Activated CD4-positive, alpha-beta memory T cell treated with anti-CD3 and anti-CD28 coated beads, Interleukin-2, amount 10 ng/mL, durations not matched to agents 7 days and 5 days (primary cell): ENCODE measurements around the gene MYL3. TPM values are rescaled to one million over a fixed set of nuclear protein-coding genes. Genes with fewer than 3 reads are reported as not detected.

ENCODE experiments used
- CTCF ChIA-PET: fragments of 350-600 bp; sonication (Branson Sonifier 250); formaldehyde crosslinking; loops from one replicate; lab custom pipeline; 2021; ENCODE audit warnings: antibody characterized with exemption, inconsistent platforms; lab: Charles Lee
- POLR2A ChIA-PET: fragments of 350-600 bp; sonication (Branson Sonifier 250); formaldehyde crosslinking; loops from one replicate; lab custom pipeline; 2021; ENCODE audit warnings: antibody characterized with exemption; lab: Charles Lee
- DNase-seq: peaks from one replicate; pipeline ENCODE4 v3.0.0-alpha.2; 2020
- H3K27ac Mint-ChIP-seq: one replicate; pipeline ENCODE4 v1.8.0; 2021; ENCODE audit warnings: mild to moderate bottlenecking, mixed read lengths
- H3K27me3 Mint-ChIP-seq: one replicate; pipeline ENCODE4 v1.8.0; 2021; ENCODE audit warnings: mixed read lengths
- H3K36me3 Mint-ChIP-seq: one replicate; pipeline ENCODE4 v1.8.0; 2021; ENCODE audit warnings: low read depth, mixed read lengths
- H3K4me1 Mint-ChIP-seq: one replicate; pipeline ENCODE4 v1.8.0; 2021; ENCODE audit warnings: mixed read lengths
- H3K4me3 Mint-ChIP-seq: one replicate; pipeline ENCODE4 v1.8.0; 2021; ENCODE audit warnings: mild to moderate bottlenecking, mixed read lengths
- H3K9me3 Mint-ChIP-seq: one replicate; pipeline ENCODE4 v1.8.0; 2021; ENCODE audit warnings: mixed read lengths
- total RNA-seq, 2 experiments: library from RNA; stranded (reverse); gene quantifications; one replicate each; pipeline ENCODE4 v1.2.3, GENCODE V29; 2021

The MYL3 gene
- total RNA-seq, 2 experiments from 2014 or later: not detected

DNA sequence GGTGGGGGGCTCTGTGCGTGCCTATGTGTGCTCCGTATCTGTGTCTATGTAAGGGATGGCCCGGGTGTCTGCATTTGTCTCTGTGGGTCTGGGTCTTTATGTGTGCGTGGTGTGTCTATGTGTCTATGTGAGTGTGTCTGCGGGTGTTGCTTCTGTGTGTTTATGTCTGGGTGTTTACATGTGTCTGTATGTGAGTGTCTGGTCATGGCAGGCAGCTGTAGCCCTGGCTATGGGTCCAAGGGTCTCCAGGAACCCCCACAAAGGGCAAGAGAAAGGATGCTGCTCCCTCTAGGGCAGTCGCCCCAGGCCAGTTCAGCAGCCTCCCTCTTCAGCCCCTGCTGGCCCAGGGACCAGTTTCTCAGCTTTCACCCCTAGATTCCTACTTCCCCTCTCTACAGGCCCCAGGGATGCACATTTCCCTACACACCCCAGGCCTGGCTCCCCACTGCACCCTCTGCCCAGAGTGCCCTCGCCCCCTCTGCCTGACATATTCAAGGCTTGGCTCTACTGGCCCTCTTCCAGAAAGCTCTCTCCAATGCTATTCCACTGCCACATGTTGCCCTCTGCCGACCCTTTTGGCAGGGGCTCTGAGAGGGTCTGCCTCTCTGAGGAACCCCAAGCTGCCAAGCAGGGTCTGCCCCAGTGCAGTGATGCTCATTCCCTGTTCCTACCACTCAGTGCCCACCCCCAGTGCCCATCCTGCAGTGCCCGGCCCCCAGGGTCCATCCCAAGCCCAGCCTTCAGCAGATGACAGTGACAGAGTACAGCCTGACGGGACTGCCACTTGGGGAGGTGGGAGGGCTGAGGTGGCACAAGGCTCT lies 1.0 kb upstream of the MYL3 start:
- H3K4me1 Mint-ChIP-seq: no peaks in the 10 kb centered on the region
- no peak overlapping the region for H3K27ac Mint-ChIP-seq
- no peak for DNase-seq
- H3K27me3 Mint-ChIP-seq: no peaks in the 10 kb centered on the region
- no peak overlapping the region for H3K4me3 Mint-ChIP-seq
- H3K9me3 Mint-ChIP-seq: no peaks in the 10 kb centered on the region
- ChIA-PET CTCF (no interaction called here), POLR2A (no interaction called here)
- no peaks in the 10 kb centered on the region for H3K36me3 Mint-ChIP-seq

DNA sequence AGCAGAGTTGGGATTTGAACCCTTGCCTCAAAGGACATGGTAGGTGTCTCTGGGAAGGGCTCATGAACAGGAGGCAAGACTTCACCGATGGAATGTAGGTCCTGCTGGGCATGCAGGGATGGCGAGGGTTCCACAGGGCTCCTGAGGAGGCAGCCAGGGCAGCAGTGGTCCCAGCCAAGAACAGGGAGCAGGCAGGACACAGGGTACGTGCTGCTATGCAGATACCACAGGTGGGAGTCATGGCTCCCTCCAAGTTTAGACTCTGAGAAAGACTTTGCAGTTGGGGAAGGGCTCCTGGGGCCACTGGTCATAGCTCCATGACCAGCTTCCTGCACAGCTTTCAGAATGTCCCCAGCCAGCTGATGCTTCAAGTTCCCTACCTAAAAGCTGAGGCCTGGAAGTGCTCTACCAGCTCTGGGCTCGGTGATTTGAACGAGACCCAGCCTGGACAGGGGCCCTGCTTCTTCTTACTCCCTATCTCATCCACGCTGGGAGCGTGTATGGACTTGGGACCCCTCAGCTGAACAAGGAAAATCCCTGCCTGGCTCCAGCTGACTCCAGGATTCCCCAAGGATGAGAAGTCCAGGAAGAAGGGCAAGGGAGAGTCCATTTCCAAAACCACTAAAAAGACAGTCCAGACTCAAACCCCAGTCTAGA lies 747 bp downstream of the MYL3 start:
- H3K27me3 Mint-ChIP-seq: no peaks in the 10 kb centered on the region
- CTCF ChIA-PET: interaction anchor here (1.0 to 1.1 kb wide), 2 partner anchors 47 to 462 kb away, joined by 3 read pairs; no protein-coding TSS in a partner anchor
- no peaks in the 10 kb centered on the region for H3K36me3 Mint-ChIP-seq
- POLR2A ChIA-PET: no interaction called here
- H3K4me1 Mint-ChIP-seq: no peaks in the 10 kb centered on the region
- no peak overlapping the region for H3K27ac Mint-ChIP-seq
- no peak overlapping the region for H3K4me3 Mint-ChIP-seq
- no peaks in the 10 kb centered on the region for H3K9me3 Mint-ChIP-seq
- DNase-seq: no peak

DNA sequence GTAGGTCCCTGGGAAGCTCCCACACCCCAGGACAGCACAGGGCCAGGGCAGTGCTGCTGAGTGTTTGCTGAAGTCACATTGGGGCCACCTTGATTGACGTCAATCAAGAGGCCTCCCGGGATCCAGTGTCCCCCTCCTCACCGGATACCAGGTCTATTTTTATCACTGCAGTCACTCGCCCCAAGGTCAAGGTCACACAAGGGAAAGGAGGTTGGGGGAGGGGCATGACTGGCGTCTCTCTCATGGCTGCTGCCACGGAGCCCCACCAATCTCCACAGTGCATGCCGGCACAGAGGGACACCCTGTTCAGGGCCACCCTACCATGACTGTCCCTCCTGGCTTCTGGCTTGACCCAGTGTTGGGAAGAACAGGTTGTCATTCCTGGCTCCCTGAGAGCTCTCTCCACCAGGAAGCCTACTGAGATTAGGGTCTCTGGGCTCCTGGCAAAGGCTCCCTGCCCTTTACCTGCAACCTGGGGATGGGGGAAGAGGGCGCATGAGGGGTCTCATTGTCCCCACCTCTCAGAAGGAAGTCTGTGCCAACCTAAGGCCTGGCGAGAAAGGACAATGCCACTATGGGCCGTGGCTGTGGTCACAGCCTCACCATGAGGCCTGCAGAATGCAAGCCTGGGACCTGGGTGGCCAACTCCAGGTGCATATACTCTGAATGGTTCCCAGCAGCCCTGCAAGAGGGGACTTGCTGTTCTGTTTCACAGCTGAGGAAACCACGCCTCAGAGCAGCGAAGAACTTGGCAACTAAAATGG lies 1.5 kb downstream of the MYL3 start:
- DNase-seq: no peak
- H3K9me3 Mint-ChIP-seq: no peaks in the 10 kb centered on the region
- POLR2A ChIA-PET: no interaction called here
- no peak overlapping the region for H3K27ac Mint-ChIP-seq
- H3K4me3 Mint-ChIP-seq: no peak overlapping the region
- no peaks in the 10 kb centered on the region for H3K36me3 Mint-ChIP-seq
- no peaks in the 10 kb centered on the region for H3K27me3 Mint-ChIP-seq
- CTCF ChIA-PET: interaction anchor here (1.1 kb wide), 1 partner anchor 48 kb away, joined by 3 read pairs; no protein-coding TSS in a partner anchor
- no peaks in the 10 kb centered on the region for H3K4me1 Mint-ChIP-seq

DNA sequence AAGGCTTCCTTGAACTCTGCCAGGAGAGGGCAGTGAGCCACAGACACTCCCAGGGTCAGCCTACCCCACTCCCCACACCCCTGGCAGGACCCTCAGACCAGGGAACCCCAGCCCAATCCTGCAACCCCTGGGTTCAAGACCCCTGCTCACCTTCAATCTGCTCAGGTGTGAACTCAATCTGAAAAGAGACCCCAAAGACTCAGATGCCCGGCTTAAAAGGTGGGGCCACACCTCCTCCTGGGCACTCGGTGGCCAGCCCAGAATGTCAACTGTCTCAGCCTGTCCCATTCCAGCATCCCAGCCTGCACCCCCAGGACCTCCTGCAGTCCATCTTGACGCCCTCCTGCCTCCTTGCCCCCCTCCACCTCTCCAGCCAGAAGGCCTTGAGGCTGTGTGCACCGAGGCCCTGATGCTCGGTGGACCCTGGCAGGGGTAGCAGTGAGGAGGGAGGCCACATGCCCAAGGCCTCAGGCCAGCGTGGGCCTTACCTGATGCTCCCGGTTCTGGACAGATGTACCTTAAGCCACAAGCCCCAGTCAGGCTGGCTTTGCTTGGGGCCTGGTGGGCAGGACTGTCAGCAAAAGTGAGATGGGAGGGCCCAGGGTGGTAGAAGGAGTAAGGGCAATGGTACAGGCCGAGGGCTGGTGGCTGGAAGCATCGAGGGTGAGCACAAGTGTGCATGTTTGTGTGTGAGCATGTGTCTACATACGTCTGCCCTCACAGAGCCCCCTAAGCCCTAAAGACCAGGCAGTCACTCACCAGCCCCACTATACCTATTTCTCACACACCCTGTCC lies 2.2 kb downstream of the MYL3 start:
- Mint-ChIP-seq H3K27ac (no peak overlapping the region), H3K9me3 (no peaks in the 10 kb centered on the region), H3K36me3 (no peaks in the 10 kb centered on the region), H3K27me3 (peaks cover 4% of the 10 kb centered on the region), H3K4me1 (no peaks in the 10 kb centered on the region), H3K4me3 (no peak overlapping the region)
- no peak for DNase-seq
- ChIA-PET CTCF (no interaction called here), POLR2A (no interaction called here)

DNA sequence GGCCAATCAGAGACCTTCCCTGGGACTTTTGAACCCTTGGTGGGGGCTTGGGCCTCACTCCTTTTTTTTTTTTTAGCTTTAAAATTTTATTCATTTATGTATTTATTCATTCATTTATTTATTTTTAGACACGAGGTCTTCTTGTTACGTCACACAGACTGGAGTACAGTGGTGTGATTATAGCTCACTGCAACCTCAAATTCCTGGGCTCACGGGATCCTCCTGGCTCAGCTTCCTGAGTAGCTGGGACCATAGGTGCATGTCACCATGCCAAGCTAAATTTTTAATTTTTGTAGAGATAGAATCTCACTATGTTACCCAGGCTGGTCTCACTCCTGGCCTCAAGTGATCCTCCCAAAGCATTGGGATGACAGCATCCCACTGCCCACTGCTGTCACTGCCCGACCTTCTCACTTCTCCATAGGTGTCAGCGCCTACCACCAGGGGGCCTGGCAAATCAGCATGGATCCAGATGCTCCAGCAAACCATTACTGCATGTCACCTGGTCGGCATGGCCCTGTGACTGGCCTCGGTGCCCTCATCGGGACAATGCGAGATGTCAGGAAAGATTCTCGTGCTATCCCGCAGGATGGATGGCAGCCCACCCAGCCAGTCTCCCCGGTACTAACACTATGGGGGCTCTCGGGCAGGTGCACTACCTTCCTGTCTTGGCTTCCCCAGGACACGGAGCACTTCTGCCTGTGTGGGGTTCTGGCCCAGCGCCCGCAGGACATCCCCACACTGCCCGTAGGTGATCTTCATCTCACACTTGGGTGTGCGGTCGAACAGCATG lies 3.0 kb downstream of the MYL3 start:
- POLR2A ChIA-PET: no interaction called here
- peak; percentile 30 for DNase-seq
- CTCF ChIA-PET: interaction anchor here (0.7 to 1.0 kb wide), 6 partner anchors 9 to 429 kb away, joined by 3 to 4 read pairs (median 4); no protein-coding TSS in a partner anchor

DNA sequence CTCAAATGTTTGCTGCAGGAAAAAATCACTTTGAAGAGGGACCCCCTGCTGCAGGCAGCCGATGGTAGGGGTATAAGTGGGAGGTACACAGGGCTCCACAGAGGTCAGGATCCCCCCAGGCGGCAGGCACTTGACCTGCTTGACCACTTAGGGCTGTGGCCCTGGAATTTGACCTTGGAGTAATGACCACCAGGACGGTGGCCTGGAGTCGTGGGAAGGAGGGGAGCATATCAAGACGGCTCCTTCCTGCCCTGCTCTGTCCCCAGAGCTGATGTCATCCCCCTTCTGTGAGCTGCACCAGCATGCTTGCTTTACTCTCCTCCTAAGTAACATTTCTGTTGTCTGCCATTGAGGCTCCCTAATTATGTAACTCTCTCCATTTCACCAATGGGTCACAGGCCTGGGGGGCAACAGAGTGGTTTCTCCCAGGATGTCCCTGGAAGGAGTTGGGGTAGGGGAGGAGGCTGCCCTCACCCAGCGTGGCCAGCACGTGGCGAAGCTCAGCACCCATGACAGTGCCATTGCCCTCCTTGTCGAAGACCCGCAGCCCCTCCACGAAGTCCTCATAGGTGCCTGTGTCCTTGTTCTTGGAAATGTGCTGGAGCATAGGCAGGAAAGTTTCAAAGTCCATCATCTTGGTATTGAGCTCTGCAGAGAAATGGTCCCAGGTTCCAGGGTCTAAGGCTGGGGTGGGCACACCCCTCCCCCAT lies 4.1 kb downstream of the MYL3 start:
- Mint-ChIP-seq H3K27ac (no peak overlapping the region), H3K27me3 (peaks cover 4% of the 10 kb centered on the region), H3K9me3 (no peaks in the 10 kb centered on the region), H3K4me3 (no peak overlapping the region), H3K4me1 (no peaks in the 10 kb centered on the region), H3K36me3 (no peaks in the 10 kb centered on the region)
- no peak for DNase-seq
- CTCF ChIA-PET: interaction anchor here (0.9 to 1.0 kb wide), 4 partner anchors 8 to 55 kb away, joined by 3 to 4 read pairs (median 4); no protein-coding TSS in a partner anchor
- POLR2A ChIA-PET: no interaction called here

More for the DNA sequence above, 3.0 kb downstream of the MYL3 start:
- no peaks in the 10 kb centered on the region for H3K4me1 Mint-ChIP-seq
- no peaks in the 10 kb centered on the region for H3K9me3 Mint-ChIP-seq
- H3K36me3 Mint-ChIP-seq: no peaks in the 10 kb centered on the region
- H3K4me3 Mint-ChIP-seq: no peak overlapping the region
- peaks cover 4% of the 10 kb centered on the region for H3K27me3 Mint-ChIP-seq
- no peak overlapping the region for H3K27ac Mint-ChIP-seq

DNA sequence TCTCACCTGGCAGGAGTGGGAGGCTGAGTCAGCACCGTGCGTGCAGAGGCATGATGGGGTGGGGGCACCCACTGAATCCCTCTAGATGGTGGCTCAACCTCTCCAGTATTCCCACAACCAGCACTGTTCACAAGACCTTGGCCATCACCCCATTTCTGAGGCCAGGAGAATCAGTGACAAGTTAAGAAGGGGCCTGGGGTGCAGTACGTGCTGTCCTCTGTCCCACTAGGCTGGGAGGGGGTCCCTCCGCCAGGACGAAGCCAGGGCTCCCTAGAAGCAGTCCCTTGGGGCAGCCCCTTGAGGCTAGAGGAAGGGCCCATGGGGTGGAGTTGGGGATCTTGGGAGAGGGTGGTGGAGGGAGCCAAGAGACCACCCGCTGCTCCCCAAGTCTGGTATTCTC lies 4.8 kb downstream of the MYL3 start:
- H3K4me1 Mint-ChIP-seq: no peaks in the 10 kb centered on the region
- no peak overlapping the region for H3K27ac Mint-ChIP-seq
- no peaks in the 10 kb centered on the region for H3K36me3 Mint-ChIP-seq
- H3K9me3 Mint-ChIP-seq: no peaks in the 10 kb centered on the region
- H3K4me3 Mint-ChIP-seq: no peak overlapping the region
- POLR2A ChIA-PET: no interaction called here
- no peak for DNase-seq
- CTCF ChIA-PET: no interaction called here
- peaks cover 4% of the 10 kb centered on the region for H3K27me3 Mint-ChIP-seq

DNA sequence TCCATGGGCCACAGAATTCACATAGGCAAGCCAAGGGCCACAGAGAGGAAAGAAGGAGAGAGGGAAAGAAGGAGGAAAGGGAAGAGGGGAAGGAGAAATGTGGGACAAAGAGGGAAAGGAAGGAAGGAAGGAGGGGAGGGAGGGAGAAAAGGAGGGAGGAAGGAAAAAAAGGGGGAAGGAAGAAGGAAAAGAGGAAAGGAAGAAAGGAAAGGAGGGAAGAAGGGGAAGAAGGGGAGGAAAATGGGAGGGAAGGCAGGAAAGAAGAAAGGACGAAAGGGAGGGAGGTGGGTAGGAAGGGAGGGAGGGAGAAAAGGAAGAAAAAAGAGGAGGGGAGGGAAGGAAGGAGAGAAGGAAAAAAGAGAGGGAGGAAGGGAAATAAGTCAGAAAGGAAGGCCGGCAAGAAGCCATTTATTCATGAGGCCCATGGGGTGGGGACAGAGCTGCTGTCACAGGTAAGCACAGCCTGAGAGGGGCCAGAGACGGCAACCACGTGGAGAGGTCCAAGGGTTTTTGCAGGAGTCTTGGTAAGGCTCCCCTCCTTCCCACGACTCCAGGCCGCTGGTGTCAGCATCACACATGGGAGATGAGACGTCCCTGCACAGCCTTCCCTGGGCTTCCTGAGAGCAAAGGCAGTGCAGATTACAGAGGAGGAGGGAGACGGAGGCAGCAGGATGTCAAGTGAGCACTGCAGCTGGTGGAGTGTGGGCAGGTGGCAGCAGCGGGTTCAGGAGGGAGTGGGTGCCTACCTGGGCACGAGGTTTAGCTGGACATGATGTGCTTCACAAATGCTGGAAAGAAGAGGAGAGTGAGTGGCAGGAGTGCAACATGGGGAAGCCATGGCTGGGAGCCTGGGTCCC lies 5.5 kb downstream of the MYL3 start:
- Mint-ChIP-seq H3K36me3 (no peaks in the 10 kb centered on the region), H3K4me3 (no peak overlapping the region), H3K27ac (no peak overlapping the region), H3K4me1 (no peaks in the 10 kb centered on the region), H3K27me3 (peaks cover 4% of the 10 kb centered on the region), H3K9me3 (no peaks in the 10 kb centered on the region)
- no peak for DNase-seq
- CTCF ChIA-PET: interaction anchor here (0.8 kb wide), 1 partner anchor 229 kb away, joined by 3 read pairs; no protein-coding TSS in a partner anchor
- POLR2A ChIA-PET: no interaction called here

DNA sequence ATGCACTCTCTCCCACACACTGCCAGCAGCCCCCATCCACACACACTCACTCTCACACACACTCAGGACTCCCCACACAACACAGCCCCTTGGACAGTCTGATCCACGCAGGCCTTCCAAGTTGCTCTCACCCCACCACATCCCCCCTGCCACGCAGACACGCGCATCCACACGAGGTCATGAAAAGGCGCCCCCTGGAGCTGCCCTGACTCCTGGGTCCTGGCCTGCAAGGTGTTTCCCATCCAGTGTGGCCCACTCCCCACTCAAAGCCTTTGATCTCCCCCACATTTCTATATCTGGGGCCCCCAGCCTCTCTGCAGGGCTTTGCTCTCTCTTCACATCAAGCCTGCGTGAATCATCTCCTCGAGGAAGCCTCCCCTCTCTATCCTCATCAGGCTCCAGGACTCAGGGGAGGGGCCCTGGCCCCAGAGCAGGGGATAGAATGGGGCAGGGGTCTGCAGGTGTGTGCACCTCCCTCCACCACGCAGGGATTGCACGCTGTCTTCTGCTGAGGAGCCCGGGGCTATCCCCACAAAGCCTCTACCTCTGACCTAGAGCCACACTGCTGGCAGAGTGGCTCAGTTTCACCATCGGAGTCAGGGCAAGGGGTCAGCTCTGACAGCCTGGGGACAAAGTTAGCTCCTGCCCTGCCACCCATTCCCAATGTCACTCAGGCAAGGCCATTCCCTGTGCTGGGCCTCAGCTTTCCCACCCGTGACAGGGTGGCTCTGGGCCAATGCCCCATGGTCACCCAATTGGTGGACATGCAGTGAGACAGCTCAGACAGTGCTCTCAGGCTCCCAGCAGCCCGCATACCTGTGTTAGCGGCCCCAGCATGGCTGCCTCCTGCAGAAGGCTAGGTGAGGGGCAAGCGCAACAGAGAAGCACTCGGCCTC lies 6.4 kb downstream of the MYL3 start:
- Mint-ChIP-seq H3K36me3 (no peaks in the 10 kb centered on the region), H3K4me3 (no peak overlapping the region), H3K27me3 (peaks cover 4% of the 10 kb centered on the region), H3K27ac (no peak overlapping the region), H3K4me1 (no peaks in the 10 kb centered on the region), H3K9me3 (no peaks in the 10 kb centered on the region)
- CTCF ChIA-PET: interaction anchor here (0.6 to 0.8 kb wide), 2 partner anchors 228 to 259 kb away, joined by 3 to 4 read pairs; no protein-coding TSS in a partner anchor
- no peak for DNase-seq
- POLR2A ChIA-PET: no interaction called here

DNA sequence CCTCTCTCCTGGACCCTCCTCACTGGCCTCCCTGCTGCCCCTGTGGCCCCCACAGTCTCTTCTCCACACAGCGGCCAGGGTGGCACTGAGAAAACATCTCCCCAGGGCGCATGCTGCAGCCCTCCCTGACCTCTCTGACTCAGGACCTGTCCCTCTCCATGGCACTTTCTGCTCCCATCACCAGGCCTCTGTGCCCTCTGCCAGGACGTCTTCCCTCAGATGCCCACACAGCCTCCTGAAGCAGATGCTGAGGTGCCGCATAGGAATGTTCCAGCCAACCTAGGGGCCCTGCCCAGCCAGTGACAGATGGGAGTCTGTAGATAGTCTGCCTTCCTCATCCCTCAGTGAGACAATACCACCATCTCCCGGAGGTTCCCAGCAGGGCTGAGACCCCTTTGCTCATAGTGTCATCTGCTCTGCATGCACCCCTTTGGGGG lies 8.7 kb downstream of the MYL3 start:
- H3K4me1 Mint-ChIP-seq: no peaks in the 10 kb centered on the region
- DNase-seq: no peak
- CTCF ChIA-PET: no interaction called here

More for the DNA sequence above, 8.7 kb downstream of the MYL3 start:
- H3K36me3 Mint-ChIP-seq: no peaks in the 10 kb centered on the region
- H3K27me3 Mint-ChIP-seq: peaks cover 4% of the 10 kb centered on the region
- POLR2A ChIA-PET: no interaction called here
- no peaks in the 10 kb centered on the region for H3K9me3 Mint-ChIP-seq
- no peak overlapping the region for H3K4me3 Mint-ChIP-seq
- H3K27ac Mint-ChIP-seq: no peak overlapping the region
